K562 (cell line): ENCODE measurements around the gene FIGLA. TPM values are rescaled to one million over a fixed set of nuclear protein-coding genes. Genes with fewer than 3 reads are reported as not detected.

Source experiments
- ATAC-seq: fragments of 200-7000 bp; cut with Tn5 transposase; 3 replicates; pipeline ENCODE4 v1.9.1; 2020; ENCODE audit warnings: moderate library complexity
- BruUV-seq: library from RNA; stranded (reverse); fragments of 400-500 nt; replicated peaks from 2 replicates; lab custom pipeline; 2021; lab: Mats Ljungman, UMichigan
- CTCF ChIA-PET: fragments of 300-600 bp; formaldehyde crosslinking; extraction: SDS; loops from one replicate; lab custom pipeline; 2021; ENCODE audit warnings: low intra/inter-chr PET ratio; lab: Yijun Ruan, JAX
- POLR2A ChIA-PET: fragments of 300-600, 350-650 bp; sonication (Branson Sonifier 250); formaldehyde crosslinking; extraction: SDS; loops from one replicate; lab custom pipeline; 2021; ENCODE audit warnings: antibody characterized with exemption, inconsistent platforms; lab: Yijun Ruan, JAX
- DNase-seq, 4 experiments: peaks; one replicate each; pipeline versions ENCODE4 v3.0.0 to v3.0.0-alpha.2; 2011 to 2018; ENCODE audit warnings: low spot score in 3 of 4, mixed read lengths in 3 of 4; ENCODE audit errors: extremely low read depth in 1 of 4
- FAIRE-seq: peaks from 2 replicates; lab custom pipeline; 2011; peaks lifted over from hg19 to GRCh38; lab: Jason Lieb, UNC
- H2AFZ ChIP-seq: 2 replicates; pipeline ENCODE4 v1.6.0; 2011; ENCODE audit warnings: low read depth, low read length, control low read depth, inconsistent platforms
- H3K27ac ChIP-seq: fragments of 200-600 bp; 3 replicates; pipeline ENCODE4 v1.8.0; 2011; ENCODE audit warnings: low read depth, mild to moderate bottlenecking, control low read depth, inconsistent platforms, low read length, moderate library complexity, mixed read lengths; ENCODE audit errors: extremely low read depth
- H3K27me3 ChIP-seq, 2 experiments: fragments of 300-600 bp in 1 of 2; 2 replicates in 1 of 2; 3 replicates in 1 of 2; pipeline versions ENCODE4 v1.6.0 to v1.8.0; 2011; ENCODE audit warnings: inconsistent platforms in 2 of 2, low read length in 2 of 2, mild to moderate bottlenecking in 1 of 2, mixed read lengths in 1 of 2, moderate library complexity in 1 of 2; ENCODE audit not compliant: control insufficient read depth in 2 of 2, insufficient read depth in 2 of 2
- H3K36me3 ChIP-seq: fragments of 300-600 bp; 3 replicates; pipeline ENCODE4 v1.8.0; 2011; ENCODE audit warnings: mild to moderate bottlenecking, low read length, inconsistent platforms; ENCODE audit not compliant: control insufficient read depth, insufficient read depth
- H3K4me1 ChIP-seq, 2 experiments: fragments of 200-600 bp in 1 of 2; replicated peaks in 1 of 2; 2 replicates in 1 of 2; 3 replicates in 1 of 2; pipeline versions ENCODE4 v1.5.1 to v1.8.0; 2011; ENCODE audit warnings: inconsistent platforms in 2 of 2, low read length in 2 of 2, mild to moderate bottlenecking in 1 of 2, mixed read lengths in 1 of 2, moderate library complexity in 1 of 2; ENCODE audit not compliant: control insufficient read depth in 2 of 2, insufficient read depth in 2 of 2
- H3K4me2 ChIP-seq: 2 replicates; pipeline ENCODE4 v1.6.1; 2011; ENCODE audit warnings: low read length, control low read depth, inconsistent platforms, mixed read lengths; ENCODE audit not compliant: insufficient read depth
- H3K4me3 ChIP-seq: fragments of 200-600 bp; sonication (generic), shearing (Covaris generic); 2 replicates; pipeline ENCODE4 v1.5.1; 2016; ENCODE audit warnings: control low read depth, inconsistent platforms
- H3K79me2 ChIP-seq: fragments of 200-600 bp; 3 replicates; pipeline ENCODE4 v1.8.0; 2011; ENCODE audit warnings: low read length, inconsistent platforms; ENCODE audit not compliant: control insufficient read depth, insufficient read depth
- H3K9ac ChIP-seq, 2 experiments: 2 replicates each; pipeline versions ENCODE4 v1.6.0 to v1.6.1; 2011; ENCODE audit warnings: low read depth in 2 of 2, low read length in 2 of 2, control low read depth in 1 of 2, inconsistent platforms in 1 of 2, mild to moderate bottlenecking in 1 of 2, mixed read lengths in 1 of 2; ENCODE audit not compliant: insufficient read depth in 1 of 2
- H3K9me1 ChIP-seq: one replicate; pipeline ENCODE4 v1.6.0; 2011; ENCODE audit warnings: inconsistent platforms, mild to moderate bottlenecking, low read length, moderate library complexity; ENCODE audit not compliant: control insufficient read depth, insufficient read depth
- H3K9me3 ChIP-seq: replicated peaks from 2 replicates; pipeline ENCODE4 v1.5.1; 2011; ENCODE audit warnings: low read depth, low read length, inconsistent platforms; ENCODE audit not compliant: control insufficient read depth, insufficient read depth
- H4K20me1 ChIP-seq: replicated peaks from 2 replicates; pipeline ENCODE4 v1.6.1; 2011; ENCODE audit warnings: low read length, inconsistent platforms, mixed read lengths; ENCODE audit not compliant: control insufficient read depth, insufficient read depth
- CBFB ChIP-seq: sonication (generic); formaldehyde crosslinking; IDR thresholded peaks from 2 replicates; pipeline ENCODE4 v1.4.0; 2020; ENCODE audit warnings: mild to moderate bottlenecking, missing genetic modification reagents
- IFI16 ChIP-seq: fragments of 250-450 bp; sonication (Bioruptor Pico); IDR thresholded peaks from 2 replicates; pipeline ENCODE4 v2.1.2; 2022; ENCODE audit warnings: mild to moderate bottlenecking, inconsistent platforms
- NFRKB ChIP-seq: fragments of 450-650 bp; IDR thresholded peaks from 2 replicates; pipeline ENCODE4 v1.6.1; 2016; ENCODE audit warnings: low read depth
- RFX1 ChIP-seq: fragments of 450-650 bp; IDR thresholded peaks from 2 replicates; pipeline ENCODE4 v1.6.1; 2016; ENCODE audit warnings: mild to moderate bottlenecking, moderate library complexity
- SMARCB1 ChIP-seq: IDR thresholded peaks from 2 replicates; pipeline ENCODE4 v1.6.1; 2011; ENCODE audit warnings: improper control_type of control experiment, low read depth; ENCODE audit not compliant: insufficient read length
- ZNF217 ChIP-seq: sonication (generic); formaldehyde crosslinking; IDR thresholded peaks from 2 replicates; pipeline ENCODE4 v1.8.0; 2022; ENCODE audit warnings: mild to moderate bottlenecking, missing genetic modification reagents
- ZNF224 ChIP-seq: sonication (generic); formaldehyde crosslinking; IDR thresholded peaks from 2 replicates; pipeline ENCODE4 v1.8.0; 2022; ENCODE audit warnings: mild to moderate bottlenecking, missing genetic modification reagents
- WGBS: fragments of 100-300 bp; shearing (Covaris generic); methylation state at CpG from one replicate; pipeline ENCODE4 v1.1.6; 2016; ENCODE audit warnings: low coverage, mixed read lengths; ENCODE audit not compliant: insufficient coverage; ENCODE audit errors: missing lambda C conversion rate; 5-methylcytosine and 5-hydroxymethylcytosine counted together
- in situ Hi-C: fragments of 300-500 bp; cut with MboI; formaldehyde crosslinking; loops from 4 replicates; pipeline ENCODE4 v1.15.0; 2018; ENCODE audit warnings: inconsistent platforms, mixed read lengths
- intact Hi-C: fragments of 100-400 bp; cut with micrococcal nuclease; formaldehyde crosslinking; loops from 2 replicates; pipeline ENCODE4 v1.14.2; 2022
- polyA plus RNA-seq, 8 experiments: library from polyadenylated mRNA; depleted of rRNA in 4 of 8; stranded (reverse) in 5 of 8; unstranded in 3 of 8; fragments of >200 nt; fragmentation: Nextera tagmentation in 2 of 8; fragmentation: Illumina TruSeq in 1 of 8; extraction: Ambion mirVana in 2 of 8; extraction: Trizol in 1 of 8; gene quantifications; 2 replicates each; pipeline versions ENCODE4 v1.2.1 to v1.2.3, GENCODE V29; 2011 to 2014; ENCODE audit warnings: inconsistent platforms in 1 of 8, missing spikeins in 1 of 8
- total RNA-seq, 7 experiments: library from RNA; depleted of rRNA in 6 of 7; stranded (reverse); fragments of >200 nt in 6 of 7; fragmentation: Illumina TruSeq in 2 of 7; extraction: Trizol in 2 of 7; gene quantifications; 2 replicates each; pipeline versions ENCODE4 v1.2.1 to v1.2.3, GENCODE V29; 2011 to 2021; ENCODE audit warnings: low replicate concordance in 1 of 7
- TF ChIP-seq, protein P1 (sequence below): fragments of 250-450 bp; sonication (Bioruptor Pico); IDR thresholded peaks from 2 replicates; pipeline ENCODE4 v1.8.0; 2022; ENCODE audit warnings: inconsistent platforms
- TF ChIP-seq, protein P2 (sequence below): fragments of 200-400 bp; formaldehyde crosslinking; IDR thresholded peaks from 2 replicates; pipeline ENCODE4 v1.6.1; 2017; ENCODE audit warnings: mild to moderate bottlenecking, low read depth, low read length, moderate library complexity
- TF ChIP-seq, protein P3 (sequence below): fragments of 450-650 bp; IDR thresholded peaks from one replicate; pipeline ENCODE4 v1.6.1; 2018; ENCODE audit warnings: mild to moderate bottlenecking, moderate library complexity; ENCODE audit not compliant: partially characterized antibody

FIGLA gene
- total and polyA plus RNA-seq, 9 of the 15 experiments (the other 6 are each of a cell fraction or from before 2014, with no cell fraction given), result not detected

DNA sequence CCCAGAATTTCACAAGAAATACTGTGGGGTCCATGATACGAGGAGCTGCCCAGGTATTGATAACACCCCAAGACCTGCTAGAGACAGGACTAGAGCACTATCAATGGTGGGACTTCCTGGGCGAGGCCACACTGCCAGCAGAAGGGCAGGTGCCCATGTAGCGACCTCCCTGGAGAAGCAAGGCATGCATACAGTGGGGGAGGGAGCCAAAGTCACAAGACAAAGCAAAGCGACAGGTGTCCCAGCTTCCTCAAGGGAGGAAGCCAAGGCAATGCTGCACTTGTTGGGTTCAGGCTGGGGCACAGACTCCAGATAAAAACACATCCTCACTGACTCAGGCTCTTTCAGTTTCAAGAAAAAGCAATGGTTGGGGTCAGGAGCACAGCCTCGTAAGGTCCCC lies 37.7 kb upstream of the FIGLA start:
- no peak overlapping the region for H3K4me2 ChIP-seq
- H3K4me3 ChIP-seq, result no peak overlapping the region
- FAIRE-seq (no peak), ATAC-seq (no peak), DNase-seq (no peak)
- H2AFZ ChIP-seq, result no peak overlapping the region
- BruUV-seq, result no TSS peak
- intact Hi-C loops (no loop called here), in situ Hi-C loops (no loop called here)
- no peak overlapping the region for H3K9ac ChIP-seq
- WGBS, result 0% methylated on average over 5 of the region's 5 CpGs
- no peaks in the 10 kb centered on the region for H3K36me3 ChIP-seq
- no peaks in the 10 kb centered on the region; a peak in 1 of 5 replicates for H3K4me1 ChIP-seq
- CTCF ChIA-PET, result interaction anchor here (0.6 kb wide), 1 partner anchor 353 kb away, joined by 3 read pairs; no protein-coding TSS in a partner anchor
- H3K79me2 ChIP-seq, result no peaks in the 10 kb centered on the region
- H3K9me1 ChIP-seq, result no peaks in the 10 kb centered on the region
- no peak overlapping the region for H3K27ac ChIP-seq
- POLR2A ChIA-PET, result no interaction called here
- no peaks in the 10 kb centered on the region for H3K9me3 ChIP-seq
- no peaks in the 10 kb centered on the region for H4K20me1 ChIP-seq
- peaks cover 24 to 42% of the 10 kb centered on the region in 2 experiments for H3K27me3 ChIP-seq
- TF ChIP-seq RFX1 (no peak), ZNF224 (CRISPR knock-in tag) (no peak), IFI16 (CRISPR knock-in tag) (no peak), ZNF217 (CRISPR knock-in tag) (no peak), NFRKB (no peak), SMARCB1 (no peak), CBFB (CRISPR knock-in tag) (no peak)
- TF ChIP-seq, protein P1, sequence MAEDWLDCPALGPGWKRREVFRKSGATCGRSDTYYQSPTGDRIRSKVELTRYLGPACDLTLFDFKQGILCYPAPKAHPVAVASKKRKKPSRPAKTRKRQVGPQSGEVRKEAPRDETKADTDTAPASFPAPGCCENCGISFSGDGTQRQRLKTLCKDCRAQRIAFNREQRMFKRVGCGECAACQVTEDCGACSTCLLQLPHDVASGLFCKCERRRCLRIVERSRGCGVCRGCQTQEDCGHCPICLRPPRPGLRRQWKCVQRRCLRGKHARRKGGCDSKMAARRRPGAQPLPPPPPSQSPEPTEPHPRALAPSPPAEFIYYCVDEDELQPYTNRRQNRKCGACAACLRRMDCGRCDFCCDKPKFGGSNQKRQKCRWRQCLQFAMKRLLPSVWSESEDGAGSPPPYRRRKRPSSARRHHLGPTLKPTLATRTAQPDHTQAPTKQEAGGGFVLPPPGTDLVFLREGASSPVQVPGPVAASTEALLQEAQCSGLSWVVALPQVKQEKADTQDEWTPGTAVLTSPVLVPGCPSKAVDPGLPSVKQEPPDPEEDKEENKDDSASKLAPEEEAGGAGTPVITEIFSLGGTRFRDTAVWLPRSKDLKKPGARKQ (CRISPR knock-in tag), result no peak
- TF ChIP-seq, protein P2, sequence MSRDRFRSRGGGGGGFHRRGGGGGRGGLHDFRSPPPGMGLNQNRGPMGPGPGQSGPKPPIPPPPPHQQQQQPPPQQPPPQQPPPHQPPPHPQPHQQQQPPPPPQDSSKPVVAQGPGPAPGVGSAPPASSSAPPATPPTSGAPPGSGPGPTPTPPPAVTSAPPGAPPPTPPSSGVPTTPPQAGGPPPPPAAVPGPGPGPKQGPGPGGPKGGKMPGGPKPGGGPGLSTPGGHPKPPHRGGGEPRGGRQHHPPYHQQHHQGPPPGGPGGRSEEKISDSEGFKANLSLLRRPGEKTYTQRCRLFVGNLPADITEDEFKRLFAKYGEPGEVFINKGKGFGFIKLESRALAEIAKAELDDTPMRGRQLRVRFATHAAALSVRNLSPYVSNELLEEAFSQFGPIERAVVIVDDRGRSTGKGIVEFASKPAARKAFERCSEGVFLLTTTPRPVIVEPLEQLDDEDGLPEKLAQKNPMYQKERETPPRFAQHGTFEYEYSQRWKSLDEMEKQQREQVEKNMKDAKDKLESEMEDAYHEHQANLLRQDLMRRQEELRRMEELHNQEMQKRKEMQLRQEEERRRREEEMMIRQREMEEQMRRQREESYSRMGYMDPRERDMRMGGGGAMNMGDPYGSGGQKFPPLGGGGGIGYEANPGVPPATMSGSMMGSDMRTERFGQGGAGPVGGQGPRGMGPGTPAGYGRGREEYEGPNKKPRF, result no peak
- TF ChIP-seq, protein P3, sequence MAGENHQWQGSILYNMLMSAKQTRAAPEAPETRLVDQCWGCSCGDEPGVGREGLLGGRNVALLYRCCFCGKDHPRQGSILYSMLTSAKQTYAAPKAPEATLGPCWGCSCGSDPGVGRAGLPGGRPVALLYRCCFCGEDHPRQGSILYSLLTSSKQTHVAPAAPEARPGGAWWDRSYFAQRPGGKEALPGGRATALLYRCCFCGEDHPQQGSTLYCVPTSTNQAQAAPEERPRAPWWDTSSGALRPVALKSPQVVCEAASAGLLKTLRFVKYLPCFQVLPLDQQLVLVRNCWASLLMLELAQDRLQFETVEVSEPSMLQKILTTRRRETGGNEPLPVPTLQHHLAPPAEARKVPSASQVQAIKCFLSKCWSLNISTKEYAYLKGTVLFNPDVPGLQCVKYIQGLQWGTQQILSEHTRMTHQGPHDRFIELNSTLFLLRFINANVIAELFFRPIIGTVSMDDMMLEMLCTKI, result no peak
